Measurements from ENCODE around the gene CELSR1.

The CELSR1 gene

DNA sequence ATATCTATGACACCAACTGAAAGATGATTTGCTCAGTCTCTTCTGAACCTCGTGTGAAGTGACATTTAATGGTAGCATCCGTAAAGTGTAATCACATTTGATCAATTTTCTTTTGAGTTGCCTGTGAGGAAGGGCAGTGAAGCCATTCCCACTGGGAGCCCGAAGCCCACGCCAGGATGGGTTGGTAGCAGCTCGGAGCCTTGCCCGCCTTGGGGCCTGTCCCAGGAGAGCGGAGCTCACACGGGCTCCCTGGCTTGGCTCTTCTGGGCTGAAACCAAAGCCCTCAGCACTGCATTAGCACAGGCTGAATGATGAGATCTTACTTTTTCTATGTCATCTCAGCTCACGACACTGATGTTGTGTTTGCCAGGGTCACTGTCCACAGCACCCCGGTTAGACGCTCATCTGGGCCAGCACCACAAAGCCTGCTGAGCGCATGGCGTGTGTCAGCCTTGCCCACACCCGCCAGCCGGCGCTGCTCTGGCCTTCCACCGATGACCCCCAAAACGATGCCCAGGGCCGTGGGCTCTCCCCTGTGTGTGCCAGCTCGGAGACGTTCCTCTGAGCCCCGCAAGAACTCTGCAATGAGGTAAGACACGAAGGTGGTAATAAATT is 211.2 kb downstream of the CELSR1 start:
- no peak overlapping the region for H3K23ac ChIP-seq (ENCODE audit: low read depth, low read length, poor library complexity)
- H3K14ac ChIP-seq (ENCODE audit: low read length) = no peak overlapping the region
- no peak overlapping the region for H3K9ac ChIP-seq (ENCODE audit: low read depth, low read length, poor library complexity)
- H3K4me1 ChIP-seq (ENCODE audit: control insufficient read depth in 2 of 2, insufficient read depth in 1 of 2, low read depth in 1 of 2, low read length in 2 of 2) = no peaks in the 10 kb centered on the region
- no peak overlapping the region for H2BK5ac ChIP-seq (ENCODE audit: low read length)
- peaks cover 47 to 94% of the 10 kb centered on the region in 2 donors for H3K36me3 ChIP-seq (replicated peaks in 1 of 2; ENCODE audit: control insufficient read depth in 2 of 2, insufficient read depth in 2 of 2, low read length in 2 of 2)
- H3K9me3 ChIP-seq (replicated peaks in 1 of 2; ENCODE audit: control insufficient read depth in 2 of 2, insufficient read depth in 1 of 2, low read depth in 1 of 2, low read length in 2 of 2) = no peaks in the 10 kb centered on the region
- H2BK12ac ChIP-seq (ENCODE audit: low read length) = no peak overlapping the region
- H3K79me1 ChIP-seq (ENCODE audit: low read depth, low read length) = peaks cover 4% of the 10 kb centered on the region
- no peak overlapping the region for H4K91ac ChIP-seq (ENCODE audit: low read depth, low read length, poor library complexity)
- H3K4me3 ChIP-seq (ENCODE audit: low read length in 2 of 2) = no peak overlapping the region
- H3K4ac ChIP-seq (ENCODE audit: low read length) = no peak overlapping the region
- H2AFZ ChIP-seq (ENCODE audit: low read length) = no peak overlapping the region
- H2AK5ac ChIP-seq (ENCODE audit: low read depth, low read length) = no peak overlapping the region
- no peak overlapping the region for H3K18ac ChIP-seq (ENCODE audit: low read length)
- H2BK15ac ChIP-seq (ENCODE audit: low read length) = no peak overlapping the region
- no peak overlapping the region for H3K4me2 ChIP-seq (ENCODE audit: insufficient read depth, low read length, poor library complexity, severe bottlenecking)
- H2BK120ac ChIP-seq (ENCODE audit: low read depth, low read length) = no peak overlapping the region
- no peaks in the 10 kb centered on the region for H3K27me3 ChIP-seq (ENCODE audit: control insufficient read depth in 3 of 3, insufficient read depth in 3 of 3, low read depth in 1 of 3, low read length in 3 of 3)
- DNase-seq (ENCODE audit: low spot score) = no peak
- H3K27ac ChIP-seq (replicated peaks; ENCODE audit: low read length) = no peak overlapping the region
- no peak overlapping the region for H4K8ac ChIP-seq (ENCODE audit: low read depth, low read length)
- no CpG with 5 or more reads among the region's 23 CpGs for WGBS, 2 donors (ENCODE audit: extremely low coverage in 2 of 2, insufficient read length in 2 of 2, insufficient replicate concordance in 1 of 2)

DNA sequence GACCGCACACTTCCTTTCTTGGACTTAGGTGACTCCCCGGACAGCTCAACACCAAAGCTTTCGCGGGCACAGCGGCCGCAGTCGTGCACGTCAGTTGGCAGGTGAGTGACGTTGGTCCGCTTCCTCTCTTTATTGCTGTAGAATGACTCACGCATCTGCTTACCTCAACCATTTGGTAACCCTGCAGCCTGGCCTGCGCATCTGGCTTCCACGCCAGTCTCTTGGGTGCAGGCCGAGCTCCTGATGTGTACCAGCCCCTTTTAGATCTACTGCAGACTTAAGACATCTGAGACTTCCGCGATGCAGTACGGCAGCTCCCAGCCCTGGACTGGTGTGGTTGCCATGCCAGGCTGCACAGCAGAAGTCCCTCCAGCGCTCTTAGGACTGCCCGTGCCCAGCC is 214.3 kb downstream of the CELSR1 start:
- Histone ChIP-seq H3K27ac (replicated peaks; ENCODE audit: low read length) (no peak overlapping the region), H3K23ac (ENCODE audit: low read depth, low read length, poor library complexity) (no peak overlapping the region), H3K36me3 (replicated peaks in 1 of 2; ENCODE audit: control insufficient read depth in 2 of 2, insufficient read depth in 2 of 2, low read length in 2 of 2) (peaks cover 45 to 92% of the 10 kb centered on the region in 2 donors), H3K9ac (ENCODE audit: low read depth, low read length, poor library complexity) (no peak overlapping the region), H3K27me3 (ENCODE audit: control insufficient read depth in 3 of 3, insufficient read depth in 3 of 3, low read depth in 1 of 3, low read length in 3 of 3) (no peaks in the 10 kb centered on the region), H2BK15ac (ENCODE audit: low read length) (no peak overlapping the region), H3K9me3 (replicated peaks in 1 of 2; ENCODE audit: control insufficient read depth in 2 of 2, insufficient read depth in 1 of 2, low read depth in 1 of 2, low read length in 2 of 2) (peaks cover 0 to 3% of the 10 kb centered on the region in 2 donors), H3K4me3 (ENCODE audit: low read length in 2 of 2) (no peak overlapping the region), H2AK5ac (ENCODE audit: low read depth, low read length) (no peak overlapping the region), H4K8ac (ENCODE audit: low read depth, low read length) (no peak overlapping the region), H2BK5ac (ENCODE audit: low read length) (no peak overlapping the region), H2AFZ (ENCODE audit: low read length) (no peak overlapping the region), H3K4me2 (ENCODE audit: insufficient read depth, low read length, poor library complexity, severe bottlenecking) (no peak overlapping the region), H3K4me1 (ENCODE audit: control insufficient read depth in 2 of 2, insufficient read depth in 1 of 2, low read depth in 1 of 2, low read length in 2 of 2) (no peaks in the 10 kb centered on the region), H3K18ac (ENCODE audit: low read length) (no peak overlapping the region), H3K14ac (ENCODE audit: low read length) (no peak overlapping the region), H3K79me1 (ENCODE audit: low read depth, low read length) (peaks cover 15% of the 10 kb centered on the region), H2BK12ac (ENCODE audit: low read length) (no peak overlapping the region), H2BK120ac (ENCODE audit: low read depth, low read length) (no peak overlapping the region), H4K91ac (ENCODE audit: low read depth, low read length, poor library complexity) (no peak overlapping the region), H3K4ac (ENCODE audit: low read length) (no peak overlapping the region)
- DNase-seq (ENCODE audit: low spot score) = no peak
- no CpG with 5 or more reads among the region's 19 CpGs for WGBS, 2 donors (ENCODE audit: extremely low coverage in 2 of 2, insufficient read length in 2 of 2, insufficient replicate concordance in 1 of 2)

GRCh38 chr22:46322711-46323110 is 214.7 kb downstream of the CELSR1 start:
- H3K4me3 ChIP-seq (ENCODE audit: low read length in 2 of 2) = no peak overlapping the region
- no peak overlapping the region for H3K4ac ChIP-seq (ENCODE audit: low read length)
- no peak overlapping the region for H3K14ac ChIP-seq (ENCODE audit: low read length)
- H3K4me2 ChIP-seq (ENCODE audit: insufficient read depth, low read length, poor library complexity, severe bottlenecking) = no peak overlapping the region
- H2AFZ ChIP-seq (ENCODE audit: low read length) = no peak overlapping the region
- H3K79me1 ChIP-seq (ENCODE audit: low read depth, low read length) = peaks cover 15% of the 10 kb centered on the region
- WGBS, 2 donors (ENCODE audit: extremely low coverage in 2 of 2, insufficient read length in 2 of 2, insufficient replicate concordance in 1 of 2) = no CpG with 5 or more reads among the region's 15 CpGs
- no peak overlapping the region for H2BK120ac ChIP-seq (ENCODE audit: low read depth, low read length)
- H3K36me3 ChIP-seq (replicated peaks in 1 of 2; ENCODE audit: control insufficient read depth in 2 of 2, insufficient read depth in 2 of 2, low read length in 2 of 2) = peaks cover 48 to 92% of the 10 kb centered on the region in 2 donors
- H3K9ac ChIP-seq (ENCODE audit: low read depth, low read length, poor library complexity) = no peak overlapping the region
- no peak overlapping the region for H4K91ac ChIP-seq (ENCODE audit: low read depth, low read length, poor library complexity)
- H4K8ac ChIP-seq (ENCODE audit: low read depth, low read length) = no peak overlapping the region
- H3K9me3 ChIP-seq (replicated peaks in 1 of 2; ENCODE audit: control insufficient read depth in 2 of 2, insufficient read depth in 1 of 2, low read depth in 1 of 2, low read length in 2 of 2) = peaks cover 0 to 3% of the 10 kb centered on the region in 2 donors
- H2BK5ac ChIP-seq (ENCODE audit: low read length) = no peak overlapping the region
- H3K27ac ChIP-seq (replicated peaks; ENCODE audit: low read length) = no peak overlapping the region
- H3K27me3 ChIP-seq (ENCODE audit: control insufficient read depth in 3 of 3, insufficient read depth in 3 of 3, low read depth in 1 of 3, low read length in 3 of 3) = no peaks in the 10 kb centered on the region
- no peaks in the 10 kb centered on the region for H3K4me1 ChIP-seq (ENCODE audit: control insufficient read depth in 2 of 2, insufficient read depth in 1 of 2, low read depth in 1 of 2, low read length in 2 of 2)
- no peak overlapping the region for H3K18ac ChIP-seq (ENCODE audit: low read length)
- no peak overlapping the region for H2AK5ac ChIP-seq (ENCODE audit: low read depth, low read length)
- H2BK12ac ChIP-seq (ENCODE audit: low read length) = no peak overlapping the region
- H2BK15ac ChIP-seq (ENCODE audit: low read length) = no peak overlapping the region
- H3K23ac ChIP-seq (ENCODE audit: low read depth, low read length, poor library complexity) = no peak overlapping the region
- DNase-seq (ENCODE audit: low spot score) = no peak

- DNase-seq (ENCODE audit: low spot score) = no peak
- Histone ChIP-seq H4K91ac (ENCODE audit: low read depth, low read length, poor library complexity) (no peak overlapping the region), H2BK12ac (ENCODE audit: low read length) (no peak overlapping the region), H3K9ac (ENCODE audit: low read depth, low read length, poor library complexity) (peak overlapping the region; percentile 21), H3K27ac (replicated peaks; ENCODE audit: low read length) (no peak overlapping the region), H2BK120ac (ENCODE audit: low read depth, low read length) (no peak overlapping the region), H3K9me3 (replicated peaks in 1 of 2; ENCODE audit: control insufficient read depth in 2 of 2, insufficient read depth in 1 of 2, low read depth in 1 of 2, low read length in 2 of 2) (peaks cover 0 to 3% of the 10 kb centered on the region in 2 donors), H3K4me2 (ENCODE audit: insufficient read depth, low read length, poor library complexity, severe bottlenecking) (no peak overlapping the region), H3K18ac (ENCODE audit: low read length) (no peak overlapping the region), H3K23ac (ENCODE audit: low read depth, low read length, poor library complexity) (no peak overlapping the region), H2AFZ (ENCODE audit: low read length) (no peak overlapping the region), H3K4me3 (ENCODE audit: low read length in 2 of 2) (no peak overlapping the region), H3K27me3 (ENCODE audit: control insufficient read depth in 3 of 3, insufficient read depth in 3 of 3, low read depth in 1 of 3, low read length in 3 of 3) (no peaks in the 10 kb centered on the region), H3K36me3 (replicated peaks in 1 of 2; ENCODE audit: control insufficient read depth in 2 of 2, insufficient read depth in 2 of 2, low read length in 2 of 2) (peaks cover 44 to 92% of the 10 kb centered on the region in 2 donors), H3K4ac (ENCODE audit: low read length) (no peak overlapping the region), H2AK5ac (ENCODE audit: low read depth, low read length) (no peak overlapping the region), H2BK15ac (ENCODE audit: low read length) (no peak overlapping the region), H3K4me1 (ENCODE audit: control insufficient read depth in 2 of 2, insufficient read depth in 1 of 2, low read depth in 1 of 2, low read length in 2 of 2) (no peaks in the 10 kb centered on the region), H2BK5ac (ENCODE audit: low read length) (no peak overlapping the region), H3K79me1 (ENCODE audit: low read depth, low read length) (peaks cover 15% of the 10 kb centered on the region), H3K14ac (ENCODE audit: low read length) (no peak overlapping the region), H4K8ac (ENCODE audit: low read depth, low read length) (no peak overlapping the region)
- no CpG with 5 or more reads among the region's 20 CpGs for WGBS, 2 donors (ENCODE audit: extremely low coverage in 2 of 2, insufficient read length in 2 of 2, insufficient replicate concordance in 1 of 2)
Measured at GRCh38 chr22:46320716-46321386, 216.6 kb downstream of the CELSR1 start.

All from neuronal stem cell (in vitro differentiated cells).